GM15510 (cell line): ENCODE results near the gene HMGXB3.

Source experiments
- POLR2A ChIP-seq: IDR thresholded peaks from 3 replicates; pipeline ENCODE4 v1.6.1; 2011; ENCODE audit warnings: borderline replicate concordance; ENCODE audit not compliant: insufficient read length; ENCODE audit errors: extremely low read depth

HMGXB3 gene

GRCh38 chr5:149962601-149963300 lies 37.8 kb upstream of the HMGXB3 start:
- TF ChIP-seq POLR2A: no peak

- TF ChIP-seq POLR2A: no peak
These were observed 36.8 kb upstream of the HMGXB3 start for GRCh38 chr5:149963729-149964128.

GRCh38 chr5:149966946-149967345 lies 33.6 kb upstream of the HMGXB3 start:
- no peak for TF ChIP-seq POLR2A

- TF ChIP-seq POLR2A: no peak
These were observed 31.2 kb upstream of the HMGXB3 start for GRCh38 chr5:149969181-149969930.

GRCh38 chr5:149975409-149975808 lies 25.1 kb upstream of the HMGXB3 start:
- TF ChIP-seq POLR2A: no peak

- no peak for TF ChIP-seq POLR2A
These were observed 20.6 kb upstream of the HMGXB3 start for GRCh38 chr5:149979896-149980295.

- no peak for TF ChIP-seq POLR2A
These were observed 19.3 kb upstream of the HMGXB3 start for GRCh38 chr5:149981206-149981605.

GRCh38 chr5:149982505-149982904 lies 18.0 kb upstream of the HMGXB3 start:
- TF ChIP-seq POLR2A: no peak

GRCh38 chr5:149988126-149988525 lies 12.4 kb upstream of the HMGXB3 start:
- no peak for TF ChIP-seq POLR2A

GRCh38 chr5:149990518-149991376 lies 9.8 kb upstream of the HMGXB3 start:
- TF ChIP-seq POLR2A: no peak

- TF ChIP-seq POLR2A: no peak
These were observed 7.1 kb upstream of the HMGXB3 start for GRCh38 chr5:149993471-149993870.

- no peak for TF ChIP-seq POLR2A
These were observed 4.9 kb upstream of the HMGXB3 start for GRCh38 chr5:149995385-149996204.

GRCh38 chr5:149996205-149996890 lies 4.2 kb upstream of the HMGXB3 start:
- TF ChIP-seq POLR2A: no peak

- no peak for TF ChIP-seq POLR2A
These were observed 2.3 kb upstream of the HMGXB3 start for GRCh38 chr5:149998281-149998680.
